GM23248 (cell line): ENCODE results near the gene NOL3. TPM values are rescaled to one million over a fixed set of nuclear protein-coding genes. Genes with fewer than 3 reads are reported as not detected.

Source experiments
- DNase-seq: peaks from one replicate; pipeline ENCODE4 v3.0.0-alpha.2; 2015
- H2AFZ ChIP-seq: fragments of 200-600 bp; sonication (generic); 2 replicates; pipeline ENCODE4 v1.6.1; 2016; ENCODE audit warnings: antibody characterized with exemption
- H3F3A ChIP-seq: fragments of 200-600 bp; sonication (generic); 2 replicates; pipeline ENCODE4 v1.6.1; 2016; ENCODE audit warnings: mild to moderate bottlenecking, antibody characterized with exemption, mixed run types; ENCODE audit not compliant: insufficient read depth
- H3K27ac ChIP-seq: fragments of 200-600 bp; sonication (generic); 2 replicates; pipeline ENCODE4 v1.5.1; 2016; ENCODE audit warnings: mild to moderate bottlenecking
- H3K27me3 ChIP-seq: fragments of 200-600 bp; sonication (generic); replicated peaks from 2 replicates; pipeline ENCODE4 v1.6.1; 2016; ENCODE audit warnings: mild to moderate bottlenecking; ENCODE audit not compliant: insufficient read depth
- H3K36me3 ChIP-seq: fragments of 200-600 bp; sonication (generic); 2 replicates; pipeline ENCODE4 v1.6.1; 2016; ENCODE audit warnings: low read depth, mild to moderate bottlenecking
- H3K4me1 ChIP-seq: fragments of 200-600 bp; sonication (generic); 2 replicates; pipeline ENCODE4 v1.6.1; 2016; ENCODE audit warnings: mild to moderate bottlenecking; ENCODE audit not compliant: insufficient read depth
- H3K4me2 ChIP-seq: fragments of 200-600 bp; sonication (generic); one replicate; pipeline ENCODE4 v1.6.1; 2016; ENCODE audit warnings: mild to moderate bottlenecking; ENCODE audit not compliant: unreplicated experiment
- H3K4me3 ChIP-seq: fragments of 200-600 bp; sonication (generic); 2 replicates; pipeline ENCODE4 v1.5.1; 2016; ENCODE audit warnings: mild to moderate bottlenecking
- H3K79me2 ChIP-seq: fragments of 200-600 bp; sonication (generic); 2 replicates; pipeline ENCODE4 v1.6.1; 2016; ENCODE audit warnings: mild to moderate bottlenecking; ENCODE audit not compliant: insufficient read depth
- H3K9ac ChIP-seq: fragments of 200-600 bp; sonication (generic); 2 replicates; pipeline ENCODE4 v1.6.1; 2016; ENCODE audit warnings: mild to moderate bottlenecking
- H3K9me2 ChIP-seq: fragments of 200-600 bp; sonication (generic); 2 replicates; pipeline ENCODE4 v1.6.1; 2016; ENCODE audit warnings: mixed run types, mild to moderate bottlenecking, moderate library complexity; ENCODE audit not compliant: insufficient read depth
- H3K9me3 ChIP-seq: fragments of 200-600 bp; sonication (generic); one replicate; pipeline ENCODE4 v1.6.1; 2017; ENCODE audit warnings: low read depth
- H4K20me1 ChIP-seq: fragments of 200-600 bp; sonication (generic); 2 replicates; pipeline ENCODE4 v1.6.0; 2016; ENCODE audit not compliant: insufficient read depth
- EZH2 ChIP-seq: fragments of 200-600 bp; sonication (generic); IDR thresholded peaks from 2 replicates; pipeline ENCODE4 v1.6.1; 2018; ENCODE audit warnings: antibody characterized with exemption, mild to moderate bottlenecking; ENCODE audit not compliant: insufficient read depth, poor library complexity, severe bottlenecking
- EZH2phosphoT487 ChIP-seq: fragments of 200-600 bp; sonication (generic); IDR thresholded peaks from 2 replicates; pipeline ENCODE4 v1.6.1; 2018; ENCODE audit warnings: antibody characterized with exemption, moderate library complexity, mild to moderate bottlenecking, low read depth; ENCODE audit not compliant: insufficient read depth
- WGBS, 2 experiments: methylation state at CpG; one replicate each; pipeline ENCODE4 v1.1.6; 2015 to 2017; ENCODE audit warnings: low lambda C conversion rate in 2 of 2, low coverage in 1 of 2; ENCODE audit errors: missing lambda C conversion rate in 2 of 2; 5-methylcytosine and 5-hydroxymethylcytosine counted together
- in situ Hi-C: fragments of 300-500 bp; cut with MboI; formaldehyde crosslinking; loops from 2 replicates; pipeline ENCODE4 v1.15.0; 2020
- polyA plus RNA-seq: library from polyadenylated mRNA; unstranded; fragments of >200 nt; fragmentation: Nextera tagmentation; extraction: Ambion mirVana; gene quantifications from 2 replicates; pipeline ENCODE4 v1.2.1, GENCODE V29; 2016
- total RNA-seq: library from RNA; depleted of rRNA; stranded (reverse); fragments of >200 nt; shearing (Covaris generic); gene quantifications from 2 replicates; pipeline ENCODE4 v1.2.3, GENCODE V29; 2014

NOL3 gene
- total and polyA plus RNA-seq, 2 experiments from 2014 or later: 20.3 to 31.0 TPM

DNA sequence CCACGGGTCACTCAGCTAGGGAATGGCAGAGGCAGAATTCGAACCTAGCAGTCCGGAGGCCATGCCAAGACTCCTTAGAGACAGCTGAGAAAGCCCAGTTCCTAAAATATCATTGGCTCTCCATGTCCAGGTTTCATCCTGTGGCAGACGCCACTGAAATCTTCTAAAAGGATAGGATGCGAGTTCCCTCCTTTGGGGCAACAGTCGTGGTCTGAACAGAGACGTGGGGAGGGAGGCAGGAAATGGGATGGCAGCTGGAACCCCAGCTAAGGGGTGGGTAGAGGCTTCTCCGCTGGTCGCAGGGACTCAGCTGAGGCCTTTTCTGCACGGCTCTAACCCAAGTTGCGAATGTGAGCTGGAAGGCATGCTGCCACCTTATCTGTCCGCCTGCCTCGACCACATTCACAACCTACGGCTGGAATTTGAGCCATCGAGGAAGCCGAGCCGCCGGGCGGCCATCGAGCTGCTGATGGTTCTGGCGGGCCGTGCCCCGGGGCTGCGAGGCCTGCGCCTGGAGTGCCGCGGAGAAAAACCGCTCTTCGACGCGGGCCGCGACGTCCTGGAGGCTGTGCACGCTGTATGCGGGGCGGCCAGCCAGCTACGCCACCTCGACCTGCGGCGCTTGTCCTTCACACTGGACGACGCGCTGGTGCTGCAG lies 7.7 kb upstream of the NOL3 start:
- no peaks in the 10 kb centered on the region for H4K20me1 ChIP-seq
- DNase-seq: no peak

DNA sequence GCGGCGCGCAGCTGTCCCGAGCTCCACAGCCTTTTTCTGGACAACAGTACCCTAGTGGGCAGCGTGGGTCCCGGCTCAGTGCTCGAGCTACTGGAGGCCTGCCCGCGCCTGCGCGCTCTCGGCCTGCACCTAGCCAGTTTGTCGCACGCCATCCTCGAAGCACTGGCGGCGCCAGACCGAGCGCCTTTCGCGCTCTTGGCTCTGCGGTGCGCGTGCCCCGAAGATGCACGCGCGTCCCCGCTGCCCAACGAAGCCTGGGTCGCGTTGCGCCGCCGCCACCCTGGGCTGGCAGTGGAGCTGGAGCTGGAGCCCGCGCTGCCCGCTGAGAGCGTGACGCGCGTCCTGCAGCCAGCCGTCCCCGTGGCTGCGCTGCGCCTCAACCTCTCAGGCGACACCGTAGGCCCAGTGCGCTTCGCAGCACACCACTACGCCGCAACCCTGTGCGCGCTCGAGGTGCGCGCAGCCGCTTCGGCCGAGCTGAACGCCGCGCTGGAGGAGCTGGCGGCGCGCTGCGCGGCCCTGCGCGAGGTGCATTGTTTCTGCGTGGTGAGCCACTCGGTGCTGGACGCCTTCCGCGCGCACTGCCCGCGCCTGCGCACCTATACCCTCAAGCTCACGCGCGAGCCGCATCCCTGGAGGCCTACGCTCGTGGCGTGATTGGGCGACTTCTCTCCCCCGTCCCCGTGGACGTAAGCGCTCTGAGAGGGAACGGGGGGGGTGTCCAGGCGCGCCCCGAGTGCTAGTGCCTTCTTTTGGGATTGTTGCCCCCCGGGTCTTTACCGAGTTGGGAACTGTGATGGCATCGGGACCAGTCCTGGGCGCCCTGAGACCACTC lies 7.0 kb upstream of the NOL3 start:
- H3K4me1 ChIP-seq: no peaks in the 10 kb centered on the region
- H3K4me2 ChIP-seq: no peak overlapping the region
- no peak overlapping the region for H2AFZ ChIP-seq
- H3K79me2 ChIP-seq: 0 out of 2 replicates have a peak, but pooled peaks cover 4% of the 10 kb centered on the region
- H3F3A ChIP-seq: peaks cover 5% of the 10 kb centered on the region; the same call in 1 of the 2 replicates
- no peak overlapping the region for H3K27ac ChIP-seq
- no peaks in the 10 kb centered on the region for H3K9me3 ChIP-seq
- no peaks in the 10 kb centered on the region for H3K9me2 ChIP-seq
- H3K36me3 ChIP-seq: no peaks in the 10 kb centered on the region
- no peak overlapping the region for H3K9ac ChIP-seq
- TF ChIP-seq EZH2phosphoT487: no peak
- no peak for TF ChIP-seq EZH2
- H3K27me3 ChIP-seq: no peaks in the 10 kb centered on the region
- in situ Hi-C loops: loop anchor here (25.0 kb wide), 1 partner anchor 201 kb away; the partner anchor contains the start of gene CES3
- H3K4me3 ChIP-seq: no peak overlapping the region
- WGBS, 2 experiments: 83 to 89% methylated on average over 92 to 99 of the region's 99 CpGs
- DNase-seq: no peak
- no peaks in the 10 kb centered on the region for H4K20me1 ChIP-seq

More for the DNA sequence above, 7.7 kb upstream of the NOL3 start:
- no peak overlapping the region for H3K27ac ChIP-seq
- no peak overlapping the region for H2AFZ ChIP-seq
- no peaks in the 10 kb centered on the region for H3K9me2 ChIP-seq
- no peak for TF ChIP-seq EZH2phosphoT487
- no peak for TF ChIP-seq EZH2
- H3F3A ChIP-seq: peaks cover 7% of the 10 kb centered on the region; the same call in 1 of the 2 replicates
- H3K4me1 ChIP-seq: no peaks in the 10 kb centered on the region
- H3K9me3 ChIP-seq: no peaks in the 10 kb centered on the region
- no peak overlapping the region for H3K4me3 ChIP-seq
- H3K27me3 ChIP-seq: no peaks in the 10 kb centered on the region
- in situ Hi-C loops: loop anchor here (25.0 kb wide), 1 partner anchor 200 kb away; the partner anchor contains the start of gene CES3
- H3K36me3 ChIP-seq: no peaks in the 10 kb centered on the region
- H3K79me2 ChIP-seq: 0 out of 2 replicates have a peak, but pooled peaks cover 4% of the 10 kb centered on the region
- no peak overlapping the region for H3K9ac ChIP-seq
- WGBS, 2 experiments: 93% methylated on average over 42 to 44 of the region's 44 CpGs
- H3K4me2 ChIP-seq: no peak overlapping the region

DNA sequence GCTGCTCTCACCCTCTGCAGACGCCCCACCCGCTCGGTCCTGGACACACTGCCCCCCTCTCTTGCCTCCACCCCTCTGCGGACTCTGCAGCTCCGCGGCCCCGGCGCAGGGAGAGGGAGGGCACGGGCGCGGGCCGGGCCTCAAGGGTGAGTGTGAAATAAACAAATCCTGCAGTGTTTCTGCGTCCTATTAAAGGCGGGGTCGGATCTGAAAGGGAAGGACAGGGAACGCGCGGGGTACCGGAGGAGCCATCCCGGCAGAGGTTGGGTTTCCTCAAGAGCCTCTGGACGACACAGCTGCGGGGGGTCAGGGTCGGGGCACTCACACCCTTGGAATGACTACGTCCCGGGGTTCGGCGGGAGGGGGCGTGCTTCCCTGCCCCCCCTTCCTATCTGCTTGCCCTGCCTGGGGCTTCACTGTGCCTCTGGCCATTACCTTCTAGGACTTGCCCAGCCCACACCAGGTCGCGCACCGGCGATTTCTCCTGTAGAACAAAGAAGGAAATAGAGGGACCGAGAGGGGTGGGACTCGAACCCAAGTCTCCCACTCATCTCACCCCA lies 6.3 kb upstream of the NOL3 start:
- Histone ChIP-seq H3K9ac (no peak overlapping the region), H3K4me2 (no peak overlapping the region), H3K4me1 (no peaks in the 10 kb centered on the region), H3K36me3 (no peaks in the 10 kb centered on the region), H3K79me2 (0 out of 2 replicates have a peak, but pooled peaks cover 4% of the 10 kb centered on the region), H3F3A (no peaks in the 10 kb centered on the region), H3K9me3 (no peaks in the 10 kb centered on the region), H3K27me3 (no peaks in the 10 kb centered on the region), H4K20me1 (no peaks in the 10 kb centered on the region), H3K9me2 (no peaks in the 10 kb centered on the region), H3K27ac (no peak overlapping the region), H2AFZ (no peak overlapping the region), H3K4me3 (no peak overlapping the region)
- DNase-seq: no peak
- TF ChIP-seq EZH2 (no peak), EZH2phosphoT487 (no peak)
- WGBS, 2 experiments: 16 to 22% methylated on average over 12 to 33 of the region's 34 CpGs
- in situ Hi-C loops: loop anchor here (25.0 kb wide), 1 partner anchor 202 kb away; the partner anchor contains the start of gene CES3

DNA sequence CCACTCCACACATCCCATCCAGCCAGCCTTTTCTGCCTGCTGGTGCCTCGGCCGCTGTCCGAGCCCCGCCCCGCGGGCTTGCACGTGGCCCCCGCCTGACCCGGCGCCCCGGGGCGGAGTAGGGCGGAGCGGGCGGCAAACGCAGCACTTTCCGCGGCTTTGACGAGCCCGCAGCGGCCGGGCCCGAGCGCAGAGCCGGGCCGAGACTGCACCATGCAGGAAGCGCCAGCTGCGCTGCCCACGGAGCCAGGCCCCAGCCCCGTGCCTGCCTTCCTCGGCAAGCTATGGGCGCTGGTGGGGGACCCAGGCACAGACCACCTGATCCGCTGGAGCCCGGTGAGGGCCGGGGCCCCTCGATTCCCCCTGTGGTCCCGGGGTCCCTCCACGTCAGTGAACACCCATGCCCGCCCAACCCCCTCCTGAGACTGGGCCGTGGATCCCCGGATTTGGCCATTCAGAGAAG lies 5.7 kb upstream of the NOL3 start, which contains the start of gene HSF4:
HSF4 (plus strand) TSS at position 147 of the 463 bp plus-strand sequence; CDS start at position 214, 67 bp downstream.
- Histone ChIP-seq H3K27ac (no peak within 1 kb of the TSS), H3K4me3 (peak within 1 kb of the TSS; percentile 49), H3K27me3 (no peaks in the 10 kb centered on the region), H3K36me3 (no peaks in the 10 kb centered on the region), H3K4me1 (no peaks in the 10 kb centered on the region), H3K79me2 (0 out of 2 replicates have a peak, but pooled peaks cover 4% of the 10 kb centered on the region), H3K9me2 (no peaks in the 10 kb centered on the region), H4K20me1 (no peaks in the 10 kb centered on the region), H3K9me3 (no peaks in the 10 kb centered on the region), H3K9ac (peak within 1 kb of the TSS; percentile 21; the same call in 1 of the 2 replicates), H2AFZ (0 out of 2 replicates have a peak within 1 kb of the TSS, but pooled peaks have one; percentile 50), H3F3A (no peaks in the 10 kb centered on the region), H3K4me2 (peak within 1 kb of the TSS; percentile 69)
- 6 to 10% methylated on average over 11 to 41 of the region's 41 CpGs for WGBS, 2 experiments
- TF ChIP-seq EZH2: no peak
- in situ Hi-C loops: loop anchor here (25.0 kb wide), 1 partner anchor 202 kb away; the partner anchor contains the start of gene CES3
- DNase-seq: peak; percentile 78
